ENCODE results near the gene PPFIA3. TPM values are rescaled to one million over a fixed set of nuclear protein-coding genes. Genes with fewer than 3 reads are reported as not detected.

The PPFIA3 gene
- total RNA-seq, 1 experiment from 2014 or later, result 19.1 TPM

DNA sequence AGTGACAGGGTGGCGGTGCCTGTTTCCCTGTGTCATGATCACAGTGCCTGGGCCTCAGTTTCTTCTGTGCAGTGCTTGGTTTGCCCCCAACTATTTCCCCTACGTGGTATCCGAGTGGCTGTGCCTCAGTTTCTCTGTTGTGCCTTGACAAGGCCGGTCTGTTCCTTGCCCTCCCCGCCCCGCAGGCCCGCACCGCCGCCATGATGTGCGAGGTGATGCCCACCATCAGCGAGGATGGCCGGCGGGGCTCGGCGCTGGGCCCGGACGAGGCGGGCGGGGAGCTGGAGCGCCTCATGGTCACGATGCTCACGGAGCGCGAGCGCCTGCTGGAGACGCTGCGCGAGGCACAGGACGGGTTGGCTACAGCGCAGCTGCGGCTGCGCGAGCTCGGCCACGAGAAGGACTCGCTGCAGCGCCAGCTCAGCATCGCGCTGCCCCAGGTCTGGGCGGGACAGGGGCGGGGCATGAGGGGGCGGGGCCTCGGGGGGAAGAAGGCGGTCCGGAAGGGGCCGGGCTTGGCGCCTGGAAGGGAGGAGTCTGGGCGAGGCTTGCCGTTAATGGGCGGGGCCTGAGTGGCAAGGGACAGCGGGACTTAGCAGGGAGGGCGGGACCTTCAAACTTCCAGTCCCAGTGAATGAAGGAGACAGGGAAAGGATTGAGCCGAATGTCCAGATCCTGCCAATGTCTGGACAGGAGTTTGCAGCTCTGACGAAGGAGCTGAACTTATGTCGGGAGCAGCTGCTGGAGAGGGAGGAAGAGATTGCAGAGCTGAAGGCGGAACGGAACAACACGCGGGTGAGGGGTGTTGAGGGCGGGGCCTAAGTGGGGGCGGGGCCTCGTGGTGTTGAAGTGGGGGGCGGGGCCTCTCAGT, 8.6 kb downstream of the PPFIA3 start:
- no peak overlapping the region for H2BK15ac ChIP-seq (ENCODE audit: low read depth, low read length)
- H2BK5ac ChIP-seq (ENCODE audit: insufficient read length, low read length), result no peak overlapping the region
- no peak overlapping the region for H3K23ac ChIP-seq (ENCODE audit: insufficient read length, low read depth, low read length)
- H3K14ac ChIP-seq (ENCODE audit: insufficient read depth, low read length), result peak overlapping the region; percentile 65; the same call in 1 of the 2 replicates
- peak overlapping the region; percentile 69 to 92 for H3K4me3 Mint-ChIP-seq
- H3K79me1 ChIP-seq (ENCODE audit: insufficient read depth, low read depth, low read length, poor library complexity, severe bottlenecking), result no peaks in the 10 kb centered on the region
- H3K4me2 ChIP-seq (ENCODE audit: insufficient read depth, insufficient read length, low read length), result peak overlapping the region; percentile 67
- no peak overlapping the region for H2BK12ac ChIP-seq (ENCODE audit: insufficient read length, low read depth, low read length)
- H3K36me3 Mint-ChIP-seq (ENCODE audit: insufficient read depth in 1 of 3, low read depth in 3 of 3), result peaks cover 6 to 13% (median 9%) of the 10 kb centered on the region in 3 experiments; a peak in 5 of 7 replicates
- TF ChIP-seq CTCF (conservative IDR thresholded peaks at IDR 0.05), result 0 out of 3 replicates have a peak, but pooled peaks have one; percentile 12
- H2BK20ac ChIP-seq (ENCODE audit: low read depth, low read length, poor library complexity, severe bottlenecking), result no peak overlapping the region
- H3K9me3 Mint-ChIP-seq, result no peaks in the 10 kb centered on the region
- no peak overlapping the region for H4K91ac ChIP-seq (ENCODE audit: insufficient read length, low read depth, low read length)
- peak overlapping the region; percentile 82 to 95 (median 93); a peak in 5 of 7 replicates for H3K27ac Mint-ChIP-seq
- no peak overlapping the region for H3K27ac ChIP-seq (ENCODE audit: insufficient read length, low read depth, low read length)
- no peak overlapping the region for H3K9ac ChIP-seq (ENCODE audit: extremely low read depth, insufficient read length, low read length)
- H3T11ph ChIP-seq (ENCODE audit: low read length), result no peak overlapping the region
- no peak overlapping the region for H4K5ac ChIP-seq (ENCODE audit: insufficient read length, low read depth, low read length)
- H2AFZ ChIP-seq (ENCODE audit: low read length), result peak overlapping the region; percentile 57
- no peaks in the 10 kb centered on the region for H4K20me1 ChIP-seq (ENCODE audit: control insufficient read depth, insufficient read depth, insufficient read length)
- no peak overlapping the region for H4K8ac ChIP-seq (replicated peaks; ENCODE audit: insufficient read length, low read depth, low read length)
- no peaks in the 10 kb centered on the region for H3K9me3 ChIP-seq (ENCODE audit: control insufficient read depth, low read depth, low read length)
- H3K4me1 Mint-ChIP-seq, result peaks cover 21 to 34% of the 10 kb centered on the region in 2 experiments
- H3K4ac ChIP-seq (ENCODE audit: low read depth, low read length), result no peak overlapping the region
- H2BK120ac ChIP-seq (ENCODE audit: low read depth, low read length, poor library complexity, severe bottlenecking), result no peak overlapping the region
- peaks cover 8% of the 10 kb centered on the region for H3K23me2 ChIP-seq (ENCODE audit: insufficient read length, low read depth, low read length, poor library complexity, severe bottlenecking)
- no peak overlapping the region for H3K56ac ChIP-seq (ENCODE audit: insufficient read length, low read depth, low read length)
- H3K4me1 ChIP-seq (ENCODE audit: insufficient read depth, low read length), result peaks cover 4% of the 10 kb centered on the region; the same call in 1 of the 2 replicates
- H2AK5ac ChIP-seq (ENCODE audit: insufficient read length, low read length), result no peak overlapping the region
- H3K27me3 Mint-ChIP-seq (ENCODE audit: low read depth), result peaks cover 8% of the 10 kb centered on the region
- peak; percentile 97 for DNase-seq
- peak overlapping the region; percentile 87 for H3K18ac ChIP-seq (ENCODE audit: insufficient read length, low read depth, low read length)
- H3K27me3 ChIP-seq (ENCODE audit: insufficient read depth, low read length), result no peaks in the 10 kb centered on the region
- no CpG with 5 or more reads among the region's 63 CpGs for WGBS (ENCODE audit: extremely low coverage, insufficient read length, low lambda C conversion rate)
- H3K79me2 ChIP-seq (ENCODE audit: insufficient read depth, low read length), result no peaks in the 10 kb centered on the region
